GM19240 (cell line): Measurements from ENCODE around the gene SAMD4B.
"Not testable (repeated sequence)": the region's sequence is repeated elsewhere in the genome, so short reads cannot be mapped to it uniquely, and the experiment has no call there.

Experiments
- DNase-seq: peaks from one replicate; pipeline ENCODE4 v3.0.0; 2011; ENCODE audit warnings: low spot score; ENCODE audit not compliant: insufficient read length

Gene SAMD4B

GRCh38 chr19:39334444-39334976 is 7.7 kb upstream of the SAMD4B start:
- DNase-seq = no peak

GRCh38 chr19:39335168-39335548 is 7.1 kb upstream of the SAMD4B start:
- no peak for DNase-seq

- DNase-seq = no peak
Measured at GRCh38 chr19:39336483-39336882, 5.7 kb upstream of the SAMD4B start.

- no peak for DNase-seq
Measured at GRCh38 chr19:39339674-39340073, 2.5 kb upstream of the SAMD4B start.

GRCh38 chr19:39340156-39340555 is 2.1 kb upstream of the SAMD4B start:
- not testable (repeated sequence) for DNase-seq

DNA sequence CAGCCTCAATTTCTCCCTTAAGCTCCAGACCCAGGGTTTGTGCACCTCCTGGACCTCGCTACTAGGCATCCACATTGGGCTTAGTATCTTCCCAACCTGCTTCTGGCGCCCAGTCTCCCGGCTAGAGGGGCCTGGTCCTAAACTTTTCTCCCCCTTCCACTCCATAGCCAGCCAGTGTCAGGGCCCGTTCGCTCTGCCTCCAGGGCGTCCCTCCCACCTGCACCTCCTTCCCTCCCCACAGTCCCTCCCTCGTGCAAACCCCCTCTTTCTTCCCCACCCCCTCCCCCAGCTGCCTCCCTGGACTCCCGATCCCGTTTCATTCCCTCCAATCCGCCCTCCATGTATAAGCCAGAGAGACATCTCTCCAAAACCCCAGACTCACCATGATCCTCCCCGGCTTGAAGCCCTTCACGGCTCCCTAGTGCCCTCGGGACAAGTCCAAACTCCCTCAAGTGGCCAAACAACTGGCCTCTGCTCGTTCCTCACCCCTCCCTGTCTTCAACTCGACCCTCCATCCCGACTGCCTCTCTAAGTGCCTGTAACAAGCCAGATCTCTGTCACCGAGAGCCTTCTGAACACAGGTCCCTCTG is 997 bp upstream of the SAMD4B start:
- DNase-seq = no peak

DNA sequence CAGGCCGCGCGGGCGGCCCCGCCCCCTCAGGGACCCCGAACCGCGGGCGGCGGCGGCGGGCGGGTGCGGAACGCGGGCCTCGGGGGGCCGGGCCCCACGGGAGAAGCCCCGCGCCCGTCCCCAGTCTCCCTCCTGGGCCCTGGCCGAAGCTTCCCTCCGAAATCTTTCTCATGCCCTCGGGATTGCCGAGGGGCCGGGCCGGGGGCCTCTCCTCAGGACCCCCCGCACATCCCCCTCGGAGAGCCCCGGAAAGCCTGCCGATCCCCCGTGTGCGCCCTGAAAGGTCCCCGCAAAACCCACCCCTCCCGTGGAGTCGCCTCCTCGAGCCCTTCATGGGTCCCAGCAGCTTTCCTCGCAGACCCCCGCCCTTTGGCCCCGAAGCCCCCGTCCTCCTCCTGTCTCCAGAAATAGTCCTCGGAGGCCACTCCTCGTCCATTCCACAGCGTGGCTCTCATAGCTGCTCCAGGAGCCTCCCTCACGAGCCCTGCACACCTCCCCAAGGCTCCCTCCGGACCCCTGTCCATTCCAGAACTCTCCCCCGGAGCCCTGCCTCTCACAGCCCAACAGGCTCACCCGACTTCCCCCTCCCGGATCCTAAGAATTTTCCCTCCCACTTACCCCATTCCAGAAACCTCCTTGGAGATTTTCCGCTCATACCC is 555 bp downstream of the SAMD4B start:
- DNase-seq = no peak

DNA sequence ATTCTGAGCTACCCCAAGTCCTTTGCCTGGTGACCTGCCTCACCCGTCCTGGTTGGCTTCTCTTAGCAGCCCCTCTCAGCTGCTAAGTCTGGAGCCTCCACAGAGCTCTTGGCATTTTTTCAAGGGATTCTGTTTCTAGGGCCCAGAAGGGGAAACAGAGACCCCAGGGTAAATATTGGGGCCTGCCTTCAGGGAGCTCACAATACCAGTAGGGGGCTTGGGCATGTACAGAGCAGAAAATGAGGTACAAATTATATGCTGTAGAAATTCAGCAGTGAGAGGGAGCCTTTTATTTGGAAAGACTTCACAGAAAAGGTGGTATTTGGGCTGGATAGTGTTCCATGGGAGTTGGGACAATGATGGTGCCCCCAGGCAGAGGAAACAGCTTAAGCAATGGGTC is 3.7 kb downstream of the SAMD4B start:
- DNase-seq = no peak

DNA sequence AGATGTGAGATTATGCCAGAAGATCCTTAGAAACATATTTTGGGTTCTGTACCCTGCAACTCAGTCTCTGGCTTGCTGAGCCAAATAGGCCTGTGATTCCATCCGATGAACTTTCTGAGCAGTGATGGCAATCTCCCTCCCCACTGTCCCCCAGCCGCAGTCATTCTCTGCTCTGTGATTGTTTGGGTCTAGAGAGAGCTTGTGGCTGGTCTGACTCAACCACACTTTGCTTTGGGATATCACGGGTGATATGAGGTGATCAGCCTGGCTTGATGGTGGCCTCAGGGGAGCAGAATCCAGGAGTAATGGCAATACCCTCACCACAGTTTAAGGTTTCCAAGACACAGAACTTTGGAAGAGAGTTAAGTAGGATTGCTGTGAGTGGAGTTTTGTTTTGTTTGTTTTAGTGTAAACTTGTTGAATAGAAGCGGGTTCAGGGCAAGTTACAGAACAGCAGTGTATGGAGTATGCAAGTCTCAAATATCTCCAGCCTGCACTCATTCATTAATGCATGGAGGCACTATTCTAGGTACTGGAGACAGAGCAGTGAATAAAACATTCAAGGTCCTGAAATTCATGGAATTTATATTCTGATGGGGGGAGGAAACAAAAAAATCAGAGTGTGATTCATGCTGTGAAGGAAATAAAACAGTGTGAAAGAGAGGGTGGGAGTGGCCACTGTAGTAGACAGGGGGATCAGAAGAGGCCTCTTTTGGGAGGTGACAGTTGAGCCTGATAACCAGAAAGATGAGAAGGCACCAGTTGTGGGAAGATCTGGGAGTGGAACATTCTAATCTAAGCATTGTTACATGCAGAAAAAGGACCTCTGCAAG is 5.3 kb downstream of the SAMD4B start:
- no peak for DNase-seq

DNA sequence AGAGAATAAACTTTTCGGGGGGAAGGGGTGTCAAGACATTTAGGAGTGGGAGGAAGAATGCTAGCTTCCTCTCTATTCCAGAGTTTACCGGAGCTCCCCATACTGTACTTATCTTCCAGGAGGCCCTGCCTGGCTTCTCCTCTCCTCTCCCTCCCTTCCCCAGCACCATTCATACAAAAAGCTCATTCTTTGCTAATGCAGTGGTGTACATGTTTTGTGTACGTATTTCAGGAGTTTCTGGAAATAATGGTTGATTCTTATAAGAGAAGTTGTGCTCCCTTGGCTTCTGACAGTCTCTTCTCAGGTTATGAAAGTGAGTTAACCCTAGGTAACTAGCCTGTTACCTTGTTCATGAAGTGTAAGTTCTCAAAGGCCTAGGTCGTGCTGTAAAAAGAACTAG is 7.1 kb downstream of the SAMD4B start:
- no peak for DNase-seq

- DNase-seq = no peak
Measured at GRCh38 chr19:39350156-39350555, 7.9 kb downstream of the SAMD4B start.

DNA sequence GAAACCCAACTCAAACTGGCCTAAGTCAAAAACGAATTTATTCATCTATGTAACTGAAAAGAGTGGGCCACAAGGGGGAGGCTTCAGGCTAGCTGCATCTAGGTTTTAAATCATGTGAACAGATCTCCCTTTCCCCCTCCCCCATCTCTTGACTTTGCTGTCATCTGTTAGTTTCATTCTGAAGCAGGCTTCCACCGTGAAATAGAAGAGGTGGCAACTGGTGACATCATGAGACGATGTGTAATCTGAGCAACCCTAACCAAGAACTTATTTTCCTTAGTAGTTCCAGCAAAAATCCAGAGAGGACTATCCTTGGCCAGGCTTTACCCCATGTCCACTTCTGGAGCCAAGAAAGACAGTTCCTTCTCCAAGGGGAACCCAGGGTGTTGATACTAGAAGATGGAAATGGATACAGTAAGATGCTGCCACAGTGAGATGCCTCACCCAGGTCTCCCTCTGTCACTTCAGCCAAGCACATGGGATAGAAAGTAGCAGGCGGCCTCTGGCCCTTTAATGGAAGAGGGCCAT is 9.4 kb downstream of the SAMD4B start:
- DNase-seq = peak; percentile 86

GRCh38 chr19:39352381-39353255 is 10.4 kb downstream of the SAMD4B start:
- no peak for DNase-seq

GRCh38 chr19:39355253-39355652 is 13.0 kb downstream of the SAMD4B start:
- DNase-seq = no peak

DNA sequence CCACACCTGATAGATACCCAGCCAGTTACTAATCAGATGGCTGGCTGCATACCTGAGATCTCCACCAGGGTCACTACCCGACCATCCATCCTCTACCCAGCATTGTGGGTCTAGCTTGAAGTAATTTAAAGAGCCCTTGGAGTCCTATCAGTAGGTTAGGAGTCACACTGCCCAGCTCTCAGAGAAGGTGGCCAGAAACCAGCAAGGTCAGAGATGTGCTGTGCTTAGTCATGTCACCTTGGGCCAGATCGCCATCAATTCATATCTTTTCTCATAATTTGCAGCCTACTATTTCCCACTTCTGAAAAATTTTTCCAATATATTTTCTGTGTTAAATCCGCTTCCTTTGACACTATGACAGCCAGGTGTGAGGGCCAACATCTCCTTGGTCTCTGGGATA is 13.9 kb downstream of the SAMD4B start:
- DNase-seq = no peak

GRCh38 chr19:39356647-39357046 is 14.4 kb downstream of the SAMD4B start:
- no peak for DNase-seq

- no peak for DNase-seq
Measured at GRCh38 chr19:39359026-39359425, 16.8 kb downstream of the SAMD4B start.

DNA sequence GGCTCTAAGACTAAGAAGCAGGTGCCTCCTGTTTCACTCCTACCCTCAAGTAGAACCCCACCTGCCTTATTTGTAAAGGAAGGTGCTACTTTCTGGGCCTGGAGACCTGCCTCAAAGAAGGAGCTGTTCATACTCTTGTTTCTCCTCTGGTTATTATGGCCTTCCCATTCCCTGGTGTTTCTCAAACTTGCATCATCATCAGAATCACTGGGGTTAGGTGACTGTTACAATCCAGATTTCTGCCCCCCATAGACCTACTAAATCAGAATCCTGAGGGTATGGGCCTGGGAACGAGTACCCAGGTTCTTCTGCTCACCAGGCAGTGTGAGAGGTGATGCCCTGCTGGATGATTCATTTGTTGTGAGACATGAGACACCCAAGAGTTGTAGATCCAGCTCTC is 18.4 kb downstream of the SAMD4B start:
- DNase-seq = no peak

DNA sequence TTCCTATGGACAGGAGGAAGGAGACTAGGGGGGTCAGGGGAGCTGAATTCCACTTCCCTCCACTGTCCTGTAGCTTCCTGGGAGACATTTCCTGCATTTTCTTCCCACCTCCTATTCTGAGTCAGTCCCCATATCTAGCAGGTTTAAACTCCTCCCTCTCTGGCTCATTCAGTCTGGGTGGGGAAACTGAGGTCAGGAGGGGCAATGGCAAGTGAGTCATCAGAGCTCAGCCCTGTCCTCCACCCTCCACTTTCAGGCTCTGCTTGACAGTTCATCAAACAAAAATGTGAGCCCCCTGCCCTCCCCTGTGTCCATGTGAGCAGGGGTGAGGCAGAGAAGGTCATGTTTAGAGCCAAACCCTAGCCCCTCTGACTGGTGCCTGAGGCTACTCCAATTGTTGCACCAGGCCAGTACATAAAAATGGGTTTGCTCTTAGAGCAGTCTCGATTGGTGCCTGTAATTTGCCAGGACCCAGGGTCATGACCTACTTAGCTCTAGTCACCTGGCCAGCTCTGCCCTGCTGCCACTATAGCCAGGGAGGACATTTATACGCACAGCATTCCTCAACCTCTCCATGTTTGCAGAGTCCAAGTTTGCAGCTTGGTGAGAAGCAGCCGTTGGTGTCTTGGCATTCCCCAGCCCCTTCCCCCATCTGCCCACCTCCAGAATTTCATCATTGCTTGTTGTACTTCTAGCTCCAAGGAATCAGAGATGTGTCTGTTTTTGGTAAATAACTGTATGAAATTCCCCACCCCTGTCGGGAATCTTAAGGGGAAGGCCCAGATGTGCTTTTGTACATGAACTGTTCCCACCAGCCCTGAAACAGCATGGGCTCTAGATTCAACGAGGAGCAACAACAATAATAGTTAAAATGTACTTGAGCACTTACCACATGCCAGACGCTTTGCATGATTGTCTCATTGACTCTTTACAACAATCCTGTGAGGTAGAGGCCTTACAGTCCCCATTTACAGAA is 20.7 kb downstream of the SAMD4B start:
- DNase-seq = no peak

DNA sequence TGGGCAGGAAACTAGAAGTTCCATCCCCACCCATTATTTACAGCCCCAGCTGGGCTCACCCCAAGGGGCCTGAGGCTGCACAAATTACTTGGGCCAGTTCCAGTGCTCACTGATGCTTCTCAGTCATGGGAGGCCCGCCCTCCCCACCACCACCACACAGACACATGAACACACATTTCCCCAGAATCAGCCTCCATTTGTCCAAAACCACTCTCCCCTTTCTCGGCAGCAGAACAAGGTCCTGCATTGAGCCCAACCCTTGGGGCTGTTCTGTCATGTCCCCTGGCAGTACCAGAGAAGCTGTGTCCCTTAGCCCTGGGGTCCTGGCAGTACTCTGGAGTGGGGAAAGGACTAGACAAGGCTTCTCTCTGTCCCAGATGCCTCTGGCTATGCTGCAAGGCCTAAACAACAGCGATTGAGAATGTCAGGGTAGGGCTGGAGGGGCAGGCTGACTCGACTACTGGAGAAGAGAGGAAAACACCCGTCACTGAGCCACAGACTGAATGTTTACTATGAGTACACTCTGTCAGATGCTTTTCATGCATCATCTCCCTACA is 21.8 kb downstream of the SAMD4B start:
- DNase-seq = no peak
